HepG2 (cell line): ENCODE measurements around the gene JAZF1.

Experiments
- BCL6 ChIP-seq: IDR thresholded peaks from 2 replicates; pipeline ENCODE4 v1.6.1; 2016; ENCODE audit warnings: missing genetic modification reagents, missing compliant biosample characterization
- GFI1 ChIP-seq: sonication (generic); formaldehyde crosslinking; IDR thresholded peaks from 2 replicates; pipeline ENCODE4 v1.5.0; 2020; ENCODE audit warnings: missing genetic modification reagents, mild to moderate bottlenecking, borderline replicate concordance
- HIVEP1 ChIP-seq: sonication (generic); formaldehyde crosslinking; IDR thresholded peaks from 2 replicates; pipeline ENCODE4 v1.4.0; 2020; ENCODE audit warnings: mild to moderate bottlenecking, missing genetic modification reagents
- TBP ChIP-seq: sonication (generic); formaldehyde crosslinking; IDR thresholded peaks from 2 replicates; pipeline ENCODE4 v1.5.0; 2020; ENCODE audit warnings: missing genetic modification reagents
- ZSCAN12 ChIP-seq: sonication (generic); formaldehyde crosslinking; IDR thresholded peaks from 2 replicates; pipeline ENCODE4 v1.9.0; 2021; ENCODE audit warnings: mild to moderate bottlenecking, missing genetic modification reagents
- TF ChIP-seq, protein P1 (sequence below): sonication (generic); formaldehyde crosslinking; IDR thresholded peaks from 2 replicates; pipeline ENCODE4 v1.5.0; 2020; ENCODE audit warnings: mild to moderate bottlenecking, missing genetic modification reagents, moderate library complexity
- TF ChIP-seq, protein P2 (sequence below): sonication (generic); formaldehyde crosslinking; conservative IDR thresholded peaks from 2 replicates; pipeline ENCODE4 v1.4.0; 2020; ENCODE audit warnings: missing genetic modification reagents

- TF ChIP-seq GFI1 (CRISPR knock-in tag) = no peak
- no peak for TF ChIP-seq TBP (CRISPR knock-in tag)
- TF ChIP-seq, protein P1, sequence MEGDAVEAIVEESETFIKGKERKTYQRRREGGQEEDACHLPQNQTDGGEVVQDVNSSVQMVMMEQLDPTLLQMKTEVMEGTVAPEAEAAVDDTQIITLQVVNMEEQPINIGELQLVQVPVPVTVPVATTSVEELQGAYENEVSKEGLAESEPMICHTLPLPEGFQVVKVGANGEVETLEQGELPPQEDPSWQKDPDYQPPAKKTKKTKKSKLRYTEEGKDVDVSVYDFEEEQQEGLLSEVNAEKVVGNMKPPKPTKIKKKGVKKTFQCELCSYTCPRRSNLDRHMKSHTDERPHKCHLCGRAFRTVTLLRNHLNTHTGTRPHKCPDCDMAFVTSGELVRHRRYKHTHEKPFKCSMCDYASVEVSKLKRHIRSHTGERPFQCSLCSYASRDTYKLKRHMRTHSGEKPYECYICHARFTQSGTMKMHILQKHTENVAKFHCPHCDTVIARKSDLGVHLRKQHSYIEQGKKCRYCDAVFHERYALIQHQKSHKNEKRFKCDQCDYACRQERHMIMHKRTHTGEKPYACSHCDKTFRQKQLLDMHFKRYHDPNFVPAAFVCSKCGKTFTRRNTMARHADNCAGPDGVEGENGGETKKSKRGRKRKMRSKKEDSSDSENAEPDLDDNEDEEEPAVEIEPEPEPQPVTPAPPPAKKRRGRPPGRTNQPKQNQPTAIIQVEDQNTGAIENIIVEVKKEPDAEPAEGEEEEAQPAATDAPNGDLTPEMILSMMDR (CRISPR knock-in tag) = no peak
- TF ChIP-seq, protein P2, sequence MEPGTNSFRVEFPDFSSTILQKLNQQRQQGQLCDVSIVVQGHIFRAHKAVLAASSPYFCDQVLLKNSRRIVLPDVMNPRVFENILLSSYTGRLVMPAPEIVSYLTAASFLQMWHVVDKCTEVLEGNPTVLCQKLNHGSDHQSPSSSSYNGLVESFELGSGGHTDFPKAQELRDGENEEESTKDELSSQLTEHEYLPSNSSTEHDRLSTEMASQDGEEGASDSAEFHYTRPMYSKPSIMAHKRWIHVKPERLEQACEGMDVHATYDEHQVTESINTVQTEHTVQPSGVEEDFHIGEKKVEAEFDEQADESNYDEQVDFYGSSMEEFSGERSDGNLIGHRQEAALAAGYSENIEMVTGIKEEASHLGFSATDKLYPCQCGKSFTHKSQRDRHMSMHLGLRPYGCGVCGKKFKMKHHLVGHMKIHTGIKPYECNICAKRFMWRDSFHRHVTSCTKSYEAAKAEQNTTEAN (CRISPR knock-in tag) = no peak
- no peak for TF ChIP-seq BCL6 (CRISPR knock-in tag)
- TF ChIP-seq ZSCAN12 (CRISPR knock-in tag) = no peak
- no peak for TF ChIP-seq HIVEP1 (CRISPR knock-in tag)
These were observed 215.8 kb downstream of the JAZF1 start for GRCh38 chr7:27964820-27965219.
